ENCODE data around the gene HTT.

The HTT gene

DNA sequence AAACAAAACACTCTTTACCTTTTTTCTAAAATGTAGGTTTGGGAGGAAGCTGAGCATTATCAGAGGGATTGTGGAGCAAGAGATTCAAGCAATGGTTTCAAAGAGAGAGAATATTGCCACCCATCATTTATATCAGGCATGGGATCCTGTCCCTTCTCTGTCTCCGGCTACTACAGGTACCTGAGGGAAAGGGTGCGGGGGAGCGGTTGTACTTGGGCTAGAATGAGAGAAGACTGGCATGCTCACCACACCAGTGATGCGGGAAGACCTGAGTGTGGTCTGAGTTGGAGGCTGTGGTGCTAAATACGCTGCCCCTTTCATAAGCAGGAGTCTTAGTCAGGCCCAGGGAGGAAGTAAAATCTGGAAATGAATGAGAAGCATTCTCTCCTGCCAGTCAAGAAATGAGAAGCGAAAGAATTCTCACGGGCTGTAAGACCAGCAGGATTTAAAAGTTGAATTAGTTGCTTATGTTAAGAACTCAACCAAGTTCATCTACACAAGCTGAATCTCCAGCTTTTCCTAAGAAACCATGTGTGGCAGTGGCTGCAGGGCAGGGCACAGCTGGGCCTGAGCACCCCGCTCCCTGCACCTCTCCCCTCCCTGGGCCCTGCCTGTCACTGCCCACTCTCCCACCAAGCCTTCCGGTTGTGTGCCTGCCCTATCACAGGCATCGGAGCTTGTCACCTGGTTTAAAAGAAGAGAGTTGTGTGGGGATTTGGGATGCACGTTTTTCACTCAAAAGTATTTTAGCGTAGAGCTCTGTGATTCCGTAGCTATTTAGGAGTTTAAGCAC lies 149.7 kb downstream of the HTT start:
- no peak overlapping the region for H3K27ac ChIP-seq
- no peak overlapping the region for H3K4me2 ChIP-seq (ENCODE audit: low read length)
- no peaks in the 10 kb centered on the region for H3K9me3 ChIP-seq (ENCODE audit: control insufficient read depth, low read length)
- H3K36me3 ChIP-seq (ENCODE audit: control insufficient read depth, insufficient read depth, low read length) = no peaks in the 10 kb centered on the region
- TF ChIP-seq, protein P1, sequence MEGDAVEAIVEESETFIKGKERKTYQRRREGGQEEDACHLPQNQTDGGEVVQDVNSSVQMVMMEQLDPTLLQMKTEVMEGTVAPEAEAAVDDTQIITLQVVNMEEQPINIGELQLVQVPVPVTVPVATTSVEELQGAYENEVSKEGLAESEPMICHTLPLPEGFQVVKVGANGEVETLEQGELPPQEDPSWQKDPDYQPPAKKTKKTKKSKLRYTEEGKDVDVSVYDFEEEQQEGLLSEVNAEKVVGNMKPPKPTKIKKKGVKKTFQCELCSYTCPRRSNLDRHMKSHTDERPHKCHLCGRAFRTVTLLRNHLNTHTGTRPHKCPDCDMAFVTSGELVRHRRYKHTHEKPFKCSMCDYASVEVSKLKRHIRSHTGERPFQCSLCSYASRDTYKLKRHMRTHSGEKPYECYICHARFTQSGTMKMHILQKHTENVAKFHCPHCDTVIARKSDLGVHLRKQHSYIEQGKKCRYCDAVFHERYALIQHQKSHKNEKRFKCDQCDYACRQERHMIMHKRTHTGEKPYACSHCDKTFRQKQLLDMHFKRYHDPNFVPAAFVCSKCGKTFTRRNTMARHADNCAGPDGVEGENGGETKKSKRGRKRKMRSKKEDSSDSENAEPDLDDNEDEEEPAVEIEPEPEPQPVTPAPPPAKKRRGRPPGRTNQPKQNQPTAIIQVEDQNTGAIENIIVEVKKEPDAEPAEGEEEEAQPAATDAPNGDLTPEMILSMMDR (IDR thresholded peaks at IDR 0.05) = no peak
- no peaks in the 10 kb centered on the region for H3K79me2 ChIP-seq
- H3K27me3 ChIP-seq (ENCODE audit: control insufficient read depth, insufficient read depth, low read length) = no peaks in the 10 kb centered on the region
- no peak overlapping the region for H3K4me3 ChIP-seq (ENCODE audit: low read depth, low read length)
- no peak overlapping the region for H3K9ac ChIP-seq
- H3K4me1 ChIP-seq = no peaks in the 10 kb centered on the region
- H2AFZ ChIP-seq = no peak overlapping the region

DNA sequence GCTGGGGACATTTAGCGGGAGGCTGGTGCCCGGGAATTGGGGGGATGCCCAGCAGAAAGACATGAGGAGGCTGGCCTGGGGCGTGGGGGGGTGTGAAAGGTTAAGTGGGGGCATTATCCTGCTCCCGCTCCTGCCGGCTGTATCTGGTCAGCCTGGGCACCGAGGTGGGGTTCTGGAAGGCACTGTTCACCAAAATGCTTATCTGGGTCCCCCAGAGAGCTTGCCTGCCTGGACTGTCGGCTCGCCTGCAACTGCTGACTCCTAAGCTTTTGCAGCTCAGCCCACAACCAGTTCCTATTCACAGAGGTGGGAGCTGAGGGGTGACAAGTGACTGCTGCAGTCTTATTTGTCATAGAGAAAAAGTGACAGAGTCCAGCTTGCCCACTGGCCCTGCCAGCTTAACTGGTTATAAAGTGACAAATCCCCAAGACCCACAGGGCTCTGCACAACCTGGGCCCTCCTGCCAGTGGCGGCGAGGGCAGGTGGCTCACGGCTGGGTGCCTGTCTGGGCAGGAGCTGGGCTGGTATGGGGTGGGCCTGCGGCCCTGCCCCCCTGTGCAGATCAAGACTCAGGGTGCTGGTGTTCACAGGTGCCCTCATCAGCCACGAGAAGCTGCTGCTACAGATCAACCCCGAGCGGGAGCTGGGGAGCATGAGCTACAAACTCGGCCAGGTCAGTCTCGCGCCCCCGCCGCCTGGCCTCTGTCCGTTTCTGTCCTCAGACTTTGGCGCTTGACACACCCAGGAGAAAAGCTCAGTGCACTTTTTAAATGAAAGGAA lies 150.8 kb downstream of the HTT start:
- H3K79me2 ChIP-seq = no peaks in the 10 kb centered on the region
- no peaks in the 10 kb centered on the region for H3K4me1 ChIP-seq
- no peak overlapping the region for H2AFZ ChIP-seq
- H3K36me3 ChIP-seq (ENCODE audit: control insufficient read depth, insufficient read depth, low read length) = no peaks in the 10 kb centered on the region
- no peak overlapping the region for H3K9ac ChIP-seq
- H3K4me3 ChIP-seq (ENCODE audit: low read depth, low read length) = no peak overlapping the region
- no peak overlapping the region for H3K27ac ChIP-seq
- H3K4me2 ChIP-seq (ENCODE audit: low read length) = no peak overlapping the region
- TF ChIP-seq, protein P1 (IDR thresholded peaks at IDR 0.05) = no peak
- no peaks in the 10 kb centered on the region for H3K27me3 ChIP-seq (ENCODE audit: control insufficient read depth, insufficient read depth, low read length)
- H3K9me3 ChIP-seq (ENCODE audit: control insufficient read depth, low read length) = no peaks in the 10 kb centered on the region

DNA sequence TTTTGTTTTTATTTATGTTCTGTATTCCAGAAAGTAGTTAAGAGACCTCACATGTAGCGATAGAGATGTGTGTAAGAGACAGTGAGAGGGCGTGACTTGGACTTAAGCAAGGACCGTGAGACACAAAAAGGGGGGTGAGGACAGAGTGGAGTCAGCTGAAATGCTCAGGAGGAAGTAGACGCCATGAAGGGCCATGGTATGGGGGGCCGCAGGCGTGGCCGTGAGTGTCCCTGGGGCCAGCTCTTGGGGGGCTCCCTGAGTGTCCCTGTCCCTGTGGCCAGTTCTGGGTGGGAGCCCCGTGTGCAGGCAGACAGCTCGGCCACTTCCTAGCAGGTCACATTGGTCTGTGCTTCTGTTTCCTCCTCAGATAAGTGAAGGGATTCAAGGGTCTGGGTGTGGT lies 151.5 kb downstream of the HTT start:
- H3K4me3 ChIP-seq (ENCODE audit: low read depth, low read length) = no peak overlapping the region
- no peak overlapping the region for H3K9ac ChIP-seq
- no peaks in the 10 kb centered on the region for H3K27me3 ChIP-seq (ENCODE audit: control insufficient read depth, insufficient read depth, low read length)
- no peak overlapping the region for H3K4me2 ChIP-seq (ENCODE audit: low read length)
- H3K9me3 ChIP-seq (ENCODE audit: control insufficient read depth, low read length) = no peaks in the 10 kb centered on the region
- H3K79me2 ChIP-seq = no peaks in the 10 kb centered on the region
- TF ChIP-seq, protein P1 (IDR thresholded peaks at IDR 0.05) = no peak
- H3K27ac ChIP-seq = no peak overlapping the region
- no peak overlapping the region for H2AFZ ChIP-seq
- H3K36me3 ChIP-seq (ENCODE audit: control insufficient read depth, insufficient read depth, low read length) = no peaks in the 10 kb centered on the region
- H3K4me1 ChIP-seq = no peaks in the 10 kb centered on the region

DNA sequence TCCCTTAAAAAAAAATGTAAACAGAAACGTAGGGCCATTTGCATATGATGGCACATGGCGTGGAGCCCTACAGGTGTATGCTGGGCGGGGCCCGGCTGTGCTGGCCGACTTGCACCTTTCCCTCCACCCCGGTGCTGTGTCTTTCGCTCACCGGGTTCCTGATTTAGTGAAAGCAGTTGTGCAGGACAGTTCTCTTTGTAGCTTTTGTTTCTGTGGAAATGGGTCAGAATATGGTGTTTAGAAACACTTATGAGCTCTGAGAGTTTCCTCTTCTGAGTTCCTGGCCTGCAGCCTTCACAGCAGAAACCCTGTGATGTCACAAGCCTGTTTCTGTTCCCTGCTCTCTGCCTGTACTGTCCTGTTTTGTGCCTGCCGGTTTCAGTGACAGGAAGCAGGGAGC lies 152.0 kb downstream of the HTT start:
- H2AFZ ChIP-seq = no peak overlapping the region
- H3K4me1 ChIP-seq = no peaks in the 10 kb centered on the region
- TF ChIP-seq, protein P1 (IDR thresholded peaks at IDR 0.05) = no peak

More for the DNA sequence above, 152.0 kb downstream of the HTT start:
- Histone ChIP-seq H3K36me3 (ENCODE audit: control insufficient read depth, insufficient read depth, low read length) (no peaks in the 10 kb centered on the region), H3K27me3 (ENCODE audit: control insufficient read depth, insufficient read depth, low read length) (no peaks in the 10 kb centered on the region), H3K79me2 (no peaks in the 10 kb centered on the region), H3K4me2 (ENCODE audit: low read length) (no peak overlapping the region), H3K27ac (no peak overlapping the region), H3K9ac (no peak overlapping the region), H3K4me3 (ENCODE audit: low read depth, low read length) (no peak overlapping the region), H3K9me3 (ENCODE audit: control insufficient read depth, low read length) (no peaks in the 10 kb centered on the region)
